Renal pelvis (tissue), 4 donors: ENCODE data around the gene SHLD1. TPM values are rescaled to one million over a fixed set of nuclear protein-coding genes. Genes with fewer than 3 reads are reported as not detected.

Experiments
- DNase-seq: peaks from one replicate; pipeline ENCODE4 v3.0.0-alpha.2; 2013
- polyA plus RNA-seq, 3 donors: library from polyadenylated mRNA; unstranded; fragments of 120-200 nt; gene quantifications; one replicate each; pipeline ENCODE4 v1.2.1, GENCODE V29; 2013; ENCODE audit not compliant: insufficient read length in 3 of 3

Gene SHLD1
- polyA plus RNA-seq, 3 donors: 8.2 to 9.4 (median 9.3) TPM

DNA sequence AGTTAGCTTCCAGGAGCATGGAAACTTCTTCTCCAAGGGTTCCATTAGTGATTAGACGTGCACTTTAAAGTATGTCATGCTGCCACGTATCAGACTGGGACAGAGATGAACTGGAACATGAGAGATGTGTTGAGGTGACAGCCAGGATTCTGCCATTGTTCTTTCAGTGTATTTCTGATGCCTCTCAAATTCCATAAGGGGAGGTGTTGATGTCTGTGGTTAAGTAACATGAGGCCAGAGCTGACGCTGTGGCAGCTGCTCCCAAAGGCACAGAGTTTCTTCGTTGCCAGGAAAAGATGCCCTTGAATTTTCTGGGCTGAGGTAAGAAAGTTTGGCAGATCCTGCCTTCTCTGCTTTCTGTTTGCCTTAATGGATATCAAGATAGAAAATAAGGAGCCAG, 136.6 kb downstream of the SHLD1 start:
- peak; percentile 11 for DNase-seq

DNA sequence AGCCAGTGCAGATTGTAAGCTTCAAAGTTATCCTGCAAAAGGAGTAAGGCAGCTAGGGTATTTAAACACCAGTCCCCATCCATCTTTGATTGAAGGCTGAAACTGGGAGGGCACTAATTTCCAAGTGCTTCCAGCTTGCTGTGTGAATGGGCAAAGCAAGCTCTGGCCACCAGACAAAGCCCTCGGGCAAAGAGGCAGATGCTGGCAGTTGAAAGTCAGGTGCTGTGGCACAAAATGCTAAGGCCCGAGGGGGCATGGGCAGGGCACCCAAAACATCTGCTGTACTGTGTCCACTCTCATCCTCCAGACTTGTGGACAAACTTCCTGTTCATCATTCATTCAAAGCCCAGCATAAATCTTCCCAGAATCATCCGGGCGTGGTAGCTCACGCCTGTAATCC, 137.2 kb downstream of the SHLD1 start:
- no peak for DNase-seq

DNA sequence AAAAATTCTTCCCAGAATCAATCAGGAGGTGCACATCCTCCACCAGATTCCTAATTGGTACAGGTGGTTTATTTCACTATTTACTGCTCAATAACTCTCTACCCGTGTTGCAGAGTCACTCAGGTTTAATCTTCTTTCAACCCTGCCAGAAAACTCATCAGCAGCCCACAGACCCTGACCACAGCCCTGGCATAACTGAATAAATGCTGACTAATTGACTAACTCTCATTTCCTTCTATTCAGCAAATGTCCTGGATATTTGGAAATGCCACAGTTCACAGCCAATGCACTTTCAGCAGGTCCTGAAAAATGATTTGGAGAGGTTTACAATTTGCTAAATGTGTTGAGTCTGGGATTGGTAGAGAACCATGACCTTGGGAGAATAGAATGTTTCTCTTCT, 137.8 kb downstream of the SHLD1 start:
- DNase-seq: no peak

DNA sequence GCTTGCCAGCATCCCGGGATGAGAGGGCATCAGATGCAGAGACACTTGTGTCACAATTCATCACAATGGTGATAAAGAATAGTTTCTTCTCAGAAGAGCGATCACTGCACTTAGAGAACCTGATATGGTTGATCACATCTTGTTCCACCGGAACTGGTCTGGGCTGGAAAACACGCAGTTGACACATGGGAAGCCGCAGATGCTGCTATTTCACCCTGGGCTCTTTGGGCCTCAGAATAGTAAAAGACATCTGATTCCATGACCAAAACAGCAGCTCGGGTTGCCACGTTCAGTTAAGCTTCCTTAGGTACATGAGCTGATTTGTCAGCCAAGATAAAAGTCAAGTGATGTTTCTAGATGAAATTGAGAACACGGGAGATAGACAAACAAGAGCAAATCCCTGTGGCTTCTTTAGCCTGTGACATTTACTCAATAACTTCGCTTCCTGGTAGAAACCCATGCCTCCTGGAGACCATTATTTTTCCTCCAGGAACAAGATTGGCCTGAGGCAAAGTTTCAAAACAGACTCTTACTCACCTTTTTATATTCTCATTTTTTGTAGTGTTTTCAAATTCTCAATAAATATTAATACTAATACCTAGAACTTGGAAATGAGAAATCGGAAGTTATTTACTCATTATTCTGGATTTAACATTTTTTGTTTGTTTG, 140.7 kb downstream of the SHLD1 start:
- peak; percentile 26 for DNase-seq

DNA sequence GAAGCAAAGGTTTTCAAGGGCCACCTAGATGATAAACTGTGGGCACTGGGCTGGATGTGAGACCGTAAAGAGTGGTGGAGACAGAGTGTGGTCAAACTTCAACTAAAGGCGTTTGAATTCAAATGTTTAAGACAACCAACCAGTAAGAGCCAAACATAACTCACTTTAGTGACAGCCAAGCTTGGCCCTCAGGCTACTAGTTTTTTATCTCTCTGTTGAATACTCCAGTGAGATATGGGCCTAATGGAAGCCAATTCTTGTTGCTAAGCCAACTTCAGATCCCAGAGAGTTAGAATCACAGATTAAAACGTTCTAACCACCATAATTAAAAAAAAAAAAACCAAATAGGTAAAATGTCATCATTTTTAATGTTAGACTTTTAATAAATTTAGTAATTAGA, 142.9 kb downstream of the SHLD1 start:
- DNase-seq: no peak

DNA sequence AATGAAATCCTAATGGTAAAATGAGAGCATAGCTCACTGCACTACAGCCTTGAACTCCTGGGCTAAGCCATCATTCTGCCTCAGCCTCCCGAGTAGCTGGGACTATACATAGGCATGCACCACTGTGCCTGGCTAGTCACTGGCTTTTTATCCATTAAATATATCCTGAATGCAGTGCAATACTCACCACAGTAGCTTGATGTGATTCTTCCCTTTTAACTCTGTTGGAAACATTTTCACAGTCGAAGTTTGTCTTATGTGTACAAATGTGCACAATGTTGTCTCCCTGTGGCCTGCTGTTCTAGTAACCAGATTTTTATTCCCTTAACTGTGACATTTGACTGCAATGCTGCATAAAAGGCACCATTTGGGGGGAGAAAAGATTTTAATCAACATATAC, 143.4 kb downstream of the SHLD1 start:
- DNase-seq: no peak

DNA sequence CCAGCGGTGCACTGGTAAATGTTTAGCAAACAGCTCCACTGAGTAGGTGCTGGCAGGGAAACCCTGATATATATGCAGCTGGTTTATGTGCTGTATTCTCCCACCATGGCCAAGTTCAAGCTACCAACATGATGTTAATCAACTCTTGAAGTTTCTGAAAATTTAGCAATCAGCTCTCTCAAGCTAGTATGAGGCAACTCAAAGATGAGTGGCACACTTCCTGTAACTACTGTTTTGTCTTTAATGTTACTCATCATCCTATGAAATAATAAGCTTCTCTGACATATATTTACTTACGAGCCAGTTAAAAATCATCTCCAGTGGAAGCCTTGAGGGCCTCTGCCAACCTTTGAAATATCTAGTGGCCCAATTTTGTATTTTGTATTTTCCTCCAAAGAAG, 145.4 kb downstream of the SHLD1 start:
- no peak for DNase-seq

DNA sequence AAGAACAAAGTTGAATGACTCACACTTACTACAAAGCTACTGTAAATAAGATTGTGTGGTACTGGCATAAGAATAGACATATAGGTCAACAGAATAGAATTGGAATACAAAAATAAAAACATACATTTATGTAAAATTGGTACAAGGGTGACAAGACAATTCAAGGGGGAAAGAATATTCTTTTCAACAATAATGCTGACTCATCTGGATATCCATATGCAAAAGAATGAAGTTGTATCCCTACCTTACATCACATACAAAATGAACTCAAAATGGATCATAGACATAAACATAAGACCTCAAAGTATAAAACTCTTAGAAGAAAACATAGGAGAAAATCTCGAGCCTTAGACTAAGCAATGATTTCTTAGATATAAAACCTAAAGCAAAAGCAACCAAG, 149.2 kb downstream of the SHLD1 start:
- no peak for DNase-seq

DNA sequence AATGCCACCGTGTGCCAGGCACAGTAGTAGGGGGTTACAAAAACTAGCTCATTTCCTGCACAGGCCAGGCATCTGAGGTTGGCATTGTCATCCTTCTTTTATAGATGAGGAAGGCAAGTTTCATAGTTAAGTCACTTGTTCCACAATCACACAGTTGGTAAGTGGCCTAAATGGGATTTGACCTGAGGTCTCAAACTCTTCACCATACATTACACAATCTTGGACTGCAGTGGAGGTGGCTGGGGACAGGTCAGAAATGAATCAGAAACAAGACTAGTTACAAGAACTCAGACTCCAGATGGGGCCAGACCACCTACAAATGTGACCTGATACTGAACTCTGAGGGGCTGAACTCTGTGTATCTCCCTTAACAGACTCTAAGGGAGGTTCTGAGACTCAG, 150.7 kb downstream of the SHLD1 start:
- no peak for DNase-seq

DNA sequence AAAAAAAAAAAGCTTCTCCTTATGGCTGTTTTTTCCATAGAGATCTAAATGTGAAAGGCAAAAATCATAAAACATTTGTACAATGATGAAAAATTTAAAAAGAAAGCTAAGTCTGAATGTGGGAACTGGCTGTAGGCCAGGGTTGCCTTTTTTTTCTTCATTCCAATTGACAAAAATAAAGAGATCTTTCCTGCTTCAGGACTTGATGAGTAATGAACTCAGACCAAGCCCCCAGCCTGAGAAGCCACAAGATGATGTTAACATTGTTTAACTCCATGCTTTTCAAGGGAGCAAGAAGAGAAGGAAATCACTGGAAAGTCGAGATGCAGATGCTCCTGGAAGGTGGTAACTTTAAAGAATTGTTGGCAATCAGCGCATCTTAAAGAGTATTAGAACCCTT, 158.8 kb downstream of the SHLD1 start:
- no peak for DNase-seq

DNA sequence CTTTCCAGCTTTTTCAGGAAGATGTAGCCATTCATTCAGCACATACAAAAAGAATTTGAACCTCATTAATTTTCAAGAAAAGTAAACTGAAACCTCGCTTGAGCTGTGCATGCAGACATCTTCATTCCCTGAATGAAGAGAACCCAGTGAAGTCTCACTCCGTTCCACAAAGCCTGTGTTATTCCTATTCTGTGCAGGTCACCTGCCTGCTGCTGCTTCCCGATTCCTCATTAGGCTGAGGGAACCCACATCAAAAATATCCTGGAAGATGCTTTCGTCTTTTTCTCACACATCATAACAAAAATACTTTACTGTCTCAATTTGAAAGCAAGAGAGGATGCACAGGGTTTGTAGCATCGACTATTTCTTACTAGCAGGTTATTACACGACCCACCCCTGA, 160.0 kb downstream of the SHLD1 start:
- DNase-seq: no peak

DNA sequence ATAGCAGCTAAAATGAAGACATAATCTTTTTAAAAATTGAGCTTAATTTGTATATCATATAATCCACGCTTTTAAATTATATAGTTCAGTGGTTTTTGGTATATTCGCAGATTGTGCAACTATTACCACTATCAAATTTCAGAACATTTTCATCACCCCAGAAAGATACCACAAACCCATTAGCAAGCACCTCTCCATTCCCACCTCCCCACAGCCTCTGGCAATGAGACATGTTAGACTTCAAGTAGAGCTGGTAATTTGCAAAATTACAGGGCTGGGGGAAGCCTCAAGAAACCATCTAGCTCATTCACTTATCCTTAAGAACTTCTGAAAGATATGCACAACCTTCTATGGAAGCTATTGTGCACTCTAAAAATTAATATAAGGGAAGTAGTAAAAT, 163.0 kb downstream of the SHLD1 start:
- no peak for DNase-seq

Other genes with a start within 250 kb of the SHLD1 start
- 10 to 100 TPM; 28.5 to 46.5 (median 43.4) TPM for gene GPCPD1, start 139.4 kb upstream of the SHLD1 start, polyA plus RNA-seq
- gene CHGB, start 161.1 kb downstream of the SHLD1 start, polyA plus RNA-seq: 1 to 10 TPM; 2.8 to 4.6 (median 3.2) TPM
- 10 to 100 TPM; 16.5 to 18.4 (median 18.0) TPM for gene TRMT6, start 200.1 kb downstream of the SHLD1 start, polyA plus RNA-seq
- 10 to 100 TPM; 12.8 to 18.8 (median 17.3) TPM for gene MCM8, start 200.3 kb downstream of the SHLD1 start, polyA plus RNA-seq